ENCODE data around the gene PRPF6.

GRCh38 chr20:64077876-64078551, 97.1 kb downstream of the PRPF6 start:
- TF ChIP-seq POLR2A (IDR thresholded peaks at IDR 0.05) (no peak), CTCF (IDR thresholded peaks at IDR 0.05) (no peak)
